ENCODE results near the gene GPR176.

- no peak for TF ChIP-seq BHLHE40 (IDR thresholded peaks at IDR 0.05; ENCODE audit: borderline replicate concordance)
- no peak for TF ChIP-seq SUZ12 (IDR thresholded peaks at IDR 0.05)
- TF ChIP-seq TARDBP (IDR thresholded peaks at IDR 0.05), result no peak
Measured at GRCh38 chr15:39788800-39789565, 131.1 kb downstream of the GPR176 start.

All from HEK293T (cell line).